ENCODE data around the gene SPINK9. TPM values are rescaled to one million over a fixed set of nuclear protein-coding genes. Genes with fewer than 3 reads are reported as not detected.

Gene SPINK9
- polyA plus RNA-seq, 6 donors from 2014 or later = not detected

DNA sequence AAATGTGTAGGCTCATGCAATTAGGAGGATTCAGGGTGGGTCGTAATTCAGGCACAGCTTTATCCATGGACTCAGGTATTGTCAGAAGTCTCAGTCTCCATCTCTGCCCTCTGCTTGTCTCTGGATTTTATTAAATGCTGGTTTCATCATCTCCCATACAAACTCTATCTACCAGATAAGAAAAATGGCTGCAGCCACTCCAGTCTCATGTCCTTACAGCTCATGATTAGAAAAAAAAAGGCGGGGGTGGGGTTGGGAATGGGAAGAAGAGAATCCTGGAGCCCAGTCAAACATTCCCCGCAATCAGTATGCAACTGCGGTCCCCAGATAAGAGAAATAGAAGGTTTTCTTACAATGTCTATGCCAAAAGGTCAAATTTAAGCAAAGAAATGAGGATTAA, 40.8 kb downstream of the SPINK9 start:
- peaks cover 16 to 23% of the 10 kb centered on the region in 2 donors for H3K36me3 Mint-ChIP-seq

DNA sequence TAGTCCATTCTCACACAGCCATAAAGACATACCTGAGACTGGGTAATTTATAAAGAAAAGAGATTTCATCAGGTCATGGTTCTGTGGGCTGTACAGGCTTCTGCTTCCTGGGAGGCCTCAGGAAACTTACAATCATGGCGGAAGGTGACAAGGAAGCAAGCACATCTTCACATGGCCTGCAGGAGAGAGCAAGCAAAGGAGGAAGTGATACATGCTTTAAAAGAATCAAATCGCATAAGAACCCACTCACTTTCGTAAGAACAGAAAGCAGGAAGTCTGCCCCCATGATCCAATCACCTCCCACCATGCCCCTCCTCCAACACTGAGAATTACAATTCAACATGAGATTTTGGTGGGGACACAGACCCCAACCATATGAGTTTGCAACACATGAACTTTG, 43.3 kb downstream of the SPINK9 start:
- Mint-ChIP-seq H3K27me3 (no peaks in the 10 kb centered on the region), H3K27ac (no peak overlapping the region), H3K9me3 (peaks cover 4 to 15% (median 6%) of the 10 kb centered on the region in 7 donors), H3K4me3 (peak overlapping the region in 1 of 8 donors; percentile 38), H3K4me1 (peaks cover 0 to 6% (median 4%) of the 10 kb centered on the region in 3 donors), H3K36me3 (peaks cover 10 to 14% of the 10 kb centered on the region in 2 donors)
- no peak for DNase-seq
- no peak for ATAC-seq (ENCODE audit: low read depth in 2 of 2)

More for the DNA sequence above, 40.8 kb downstream of the SPINK9 start:
- H3K4me1 Mint-ChIP-seq = no peaks in the 10 kb centered on the region
- no peak overlapping the region for H3K27ac Mint-ChIP-seq
- H3K27me3 Mint-ChIP-seq = no peaks in the 10 kb centered on the region
- peaks cover 4 to 15% (median 6%) of the 10 kb centered on the region in 7 donors for H3K9me3 Mint-ChIP-seq
- no peak for ATAC-seq (ENCODE audit: low read depth in 2 of 2)
- no peak overlapping the region for H3K4me3 Mint-ChIP-seq
- no peak for DNase-seq

DNA sequence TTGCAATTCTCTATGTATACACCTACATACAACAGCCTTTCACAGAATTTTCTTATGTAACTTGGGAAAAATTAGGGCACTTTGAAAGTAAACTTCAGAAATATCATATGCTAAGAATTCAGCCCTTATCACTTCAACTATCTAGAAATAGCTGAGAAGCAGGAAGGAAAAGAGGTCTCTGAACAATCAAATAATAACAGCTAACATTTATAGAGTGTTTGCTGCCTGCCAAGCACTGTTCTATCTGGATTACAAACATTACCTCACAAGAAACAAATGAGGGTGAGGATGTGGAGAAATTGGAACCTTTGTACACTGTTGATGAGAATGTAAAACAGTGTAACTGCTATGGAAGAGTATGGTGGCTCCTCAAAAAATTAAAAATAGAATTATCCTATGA, 44.0 kb downstream of the SPINK9 start:
- DNase-seq (no peak), ATAC-seq (ENCODE audit: low read depth in 2 of 2) (no peak)
- Mint-ChIP-seq H3K4me3 (no peak overlapping the region), H3K27me3 (no peaks in the 10 kb centered on the region), H3K36me3 (peaks cover 10 to 14% of the 10 kb centered on the region in 2 donors), H3K9me3 (peaks cover 4 to 15% (median 6%) of the 10 kb centered on the region in 7 donors), H3K4me1 (peaks cover 5 to 12% (median 7%) of the 10 kb centered on the region in 3 donors), H3K27ac (no peak overlapping the region)

DNA sequence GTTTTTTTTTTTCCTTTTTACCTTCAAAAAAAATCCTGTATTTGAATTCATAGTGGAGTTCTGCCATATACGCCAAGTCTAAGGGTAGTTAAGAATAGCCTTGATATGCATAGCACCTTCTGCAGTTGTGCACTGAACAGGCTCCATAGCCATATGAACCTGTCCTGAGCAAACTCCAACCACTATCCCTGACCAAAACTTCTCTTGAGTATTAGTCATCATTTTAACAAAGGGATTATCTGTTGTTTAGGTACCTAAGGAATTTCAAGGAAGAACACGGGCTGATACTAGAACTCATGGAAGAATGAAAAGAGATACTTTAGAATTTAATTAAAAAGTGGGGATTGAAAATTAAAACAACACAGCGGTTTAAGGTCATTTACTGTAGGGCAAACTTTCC, 46.5 kb downstream of the SPINK9 start:
- Mint-ChIP-seq H3K4me3 (peak overlapping the region in 1 of 8 donors; percentile 53), H3K9me3 (peaks cover 4 to 15% (median 6%) of the 10 kb centered on the region in 7 donors), H3K4me1 (peaks cover 27 to 37% (median 27%) of the 10 kb centered on the region in 3 donors), H3K36me3 (peaks cover 10 to 14% of the 10 kb centered on the region in 2 donors), H3K27ac (no peak overlapping the region), H3K27me3 (no peaks in the 10 kb centered on the region)
- ATAC-seq (ENCODE audit: low read depth in 2 of 2) (no peak), DNase-seq (no peak)

DNA sequence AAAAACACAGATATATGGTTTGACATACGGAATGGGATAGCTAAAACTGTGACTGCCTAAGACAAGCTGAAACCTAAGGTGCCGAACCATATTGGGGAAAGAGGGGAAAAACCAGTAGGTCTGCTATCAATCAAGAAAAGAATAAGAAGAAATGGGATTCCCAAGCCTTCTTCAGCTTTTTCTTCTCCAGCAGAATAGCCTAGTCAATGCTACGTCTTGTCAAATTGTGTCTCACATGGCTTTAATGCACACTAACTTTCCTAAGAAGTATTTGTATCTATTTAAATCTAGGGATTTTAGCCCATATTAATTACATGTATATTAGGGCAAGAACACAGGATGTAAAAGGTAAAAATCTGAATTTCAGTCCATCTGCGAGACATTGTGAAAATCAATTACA, 47.6 kb downstream of the SPINK9 start:
- Mint-ChIP-seq H3K36me3 (peaks cover 7 to 8% of the 10 kb centered on the region in 2 donors), H3K9me3 (peaks cover 4 to 11% (median 6%) of the 10 kb centered on the region in 7 donors), H3K4me3 (peak overlapping the region; percentile 77 to 98 (median 94)), H3K27me3 (no peaks in the 10 kb centered on the region), H3K27ac (peak overlapping the region; percentile 94 to 99 (median 99)), H3K4me1 (peaks cover 33 to 45% (median 37%) of the 10 kb centered on the region in 3 donors)
- DNase-seq (no peak), ATAC-seq (ENCODE audit: low read depth in 2 of 2) (no peak)

DNA sequence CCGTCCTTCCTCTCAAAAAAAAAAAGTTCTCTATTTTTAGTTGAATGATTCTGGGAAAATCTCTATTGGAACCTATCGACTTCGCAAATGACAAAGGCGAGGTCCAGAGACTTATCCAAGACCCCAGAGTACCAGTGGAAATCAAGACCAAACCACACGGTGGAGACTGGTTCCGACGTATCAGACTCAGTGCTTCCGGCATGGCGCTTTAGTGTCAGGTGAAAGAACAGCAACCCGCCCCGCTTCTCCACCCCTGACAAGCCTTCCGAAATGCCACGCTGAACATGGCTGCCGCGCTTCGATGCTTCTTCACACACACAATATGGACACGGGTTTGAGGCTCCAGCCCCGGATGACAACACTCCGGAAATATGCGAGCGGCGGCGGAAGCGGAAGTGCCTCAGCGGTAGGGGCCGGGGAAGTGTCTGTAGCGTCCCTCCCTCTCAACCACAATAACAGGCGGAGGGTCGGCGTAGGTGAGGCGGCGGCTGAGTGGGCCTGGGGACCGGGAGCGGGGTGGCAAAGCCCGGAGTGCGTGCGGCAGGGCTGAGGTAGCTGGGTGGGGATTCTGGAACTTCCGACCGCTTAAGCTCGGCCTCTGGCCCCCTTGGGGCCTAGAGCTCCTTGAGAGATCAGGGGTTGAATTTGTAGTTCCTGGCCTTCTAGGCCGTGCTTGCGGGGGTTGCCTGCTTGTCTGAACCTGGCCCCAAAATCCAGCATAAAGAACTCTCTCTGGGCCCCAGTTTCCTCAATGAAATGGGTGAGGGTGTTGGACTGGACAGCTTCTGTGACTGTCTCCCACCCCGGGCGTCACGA, 48.4 kb downstream of the SPINK9 start, which contains the start of gene FBXO38:
TSS of gene FBXO38 (plus strand) at position 395 of the 816 bp plus-strand sequence. CDS start 10,819 bp downstream, outside the sequence.
- DNase-seq (peak; percentile 97), ATAC-seq (ENCODE audit: low read depth in 2 of 2) (peak; percentile 92)
- Mint-ChIP-seq H3K4me3 (peak within 1 kb of the TSS; percentile 77 to 98 (median 94)), H3K9me3 (peaks cover 0 to 3% (median 0%) of the 10 kb centered on the region in 7 donors), H3K27me3 (no peaks in the 10 kb centered on the region), H3K4me1 (peaks cover 38 to 46% (median 41%) of the 10 kb centered on the region in 3 donors), H3K36me3 (no peaks in the 10 kb centered on the region), H3K27ac (peak within 1 kb of the TSS; percentile 94 to 99 (median 99))

DNA sequence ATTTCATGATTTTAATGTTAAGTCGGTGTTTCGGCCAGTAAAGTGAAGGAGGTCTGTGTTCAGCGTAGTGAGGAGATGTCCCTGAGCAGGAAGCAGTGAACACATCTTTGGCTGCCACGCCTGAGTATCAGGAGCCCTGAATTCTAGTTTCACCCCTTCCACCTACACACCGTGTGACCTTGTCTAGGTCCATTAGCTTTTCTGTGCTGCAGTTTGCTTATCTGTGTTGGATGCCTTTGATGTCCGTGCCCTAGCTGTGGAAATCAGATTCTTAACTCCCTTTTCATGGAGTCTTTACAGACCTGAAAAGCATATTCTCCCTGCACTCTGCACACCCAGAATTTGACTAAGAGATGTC, 49.0 kb downstream of the SPINK9 start:
- peaks cover 41 to 46% (median 44%) of the 10 kb centered on the region in 3 donors for H3K4me1 Mint-ChIP-seq
- DNase-seq (no peak), ATAC-seq (ENCODE audit: low read depth in 2 of 2) (peak; percentile 6 to 15)
- no peaks in the 10 kb centered on the region for H3K36me3 Mint-ChIP-seq
- H3K9me3 Mint-ChIP-seq = no peaks in the 10 kb centered on the region
- peak overlapping the region; percentile 77 to 98 (median 94) for H3K4me3 Mint-ChIP-seq
- H3K27ac Mint-ChIP-seq = peak overlapping the region; percentile 94 to 99 (median 99)
- no peaks in the 10 kb centered on the region for H3K27me3 Mint-ChIP-seq

DNA sequence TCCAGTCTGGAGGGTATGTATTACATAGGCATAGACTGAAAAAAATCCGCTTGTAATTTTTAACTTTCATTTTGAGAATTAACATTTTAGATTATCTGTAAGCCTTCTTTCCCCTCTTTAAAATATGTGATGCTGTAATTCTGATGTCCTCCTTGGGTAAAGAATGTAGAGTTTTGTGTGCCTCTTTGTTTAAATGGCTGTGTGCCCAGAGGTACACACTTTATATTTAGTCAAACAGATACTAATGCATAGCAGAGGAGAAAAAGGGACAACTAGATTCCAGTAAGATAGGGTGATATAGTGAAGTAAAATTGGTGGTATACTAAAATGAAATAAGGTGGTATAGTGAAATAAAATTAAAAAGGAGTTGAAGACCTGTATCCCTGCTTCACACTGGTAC, 49.7 kb downstream of the SPINK9 start:
- Mint-ChIP-seq H3K4me3 (peak overlapping the region; percentile 70 to 98 (median 92)), H3K27me3 (no peaks in the 10 kb centered on the region), H3K9me3 (no peaks in the 10 kb centered on the region), H3K27ac (peak overlapping the region in 5 of 6 donors; percentile 75 to 99 (median 99)), H3K4me1 (peaks cover 41 to 48% (median 44%) of the 10 kb centered on the region in 3 donors), H3K36me3 (no peaks in the 10 kb centered on the region)
- ATAC-seq (ENCODE audit: low read depth in 2 of 2) = no peak
- no peak for DNase-seq

DNA sequence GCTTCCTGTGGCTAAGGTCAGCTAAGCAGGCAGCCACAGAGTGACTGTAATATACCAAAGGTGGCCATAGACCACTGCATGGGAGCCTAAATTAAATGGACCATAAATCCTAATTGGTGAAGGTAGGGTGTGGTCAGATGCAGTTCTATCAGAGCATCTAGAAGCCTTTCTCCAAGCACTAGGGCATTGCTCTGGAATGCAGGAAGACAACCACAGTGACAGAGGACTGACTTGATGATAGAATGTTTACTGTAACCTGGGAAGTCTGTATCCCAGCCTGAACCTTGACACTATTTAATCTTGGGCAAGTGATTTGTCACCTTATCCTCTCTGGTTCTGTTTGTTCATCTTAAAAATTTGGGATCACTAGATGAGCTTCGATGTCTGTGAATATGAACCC, 50.7 kb downstream of the SPINK9 start:
- ATAC-seq (ENCODE audit: low read depth in 2 of 2) (no peak), DNase-seq (no peak)
- Mint-ChIP-seq H3K4me1 (peaks cover 47 to 55% (median 51%) of the 10 kb centered on the region in 3 donors), H3K9me3 (no peaks in the 10 kb centered on the region), H3K4me3 (peak overlapping the region in 4 of 8 donors; percentile 45 to 98 (median 86)), H3K27ac (peak overlapping the region in 2 of 6 donors; percentile 82 to 94), H3K27me3 (no peaks in the 10 kb centered on the region), H3K36me3 (no peaks in the 10 kb centered on the region)

DNA sequence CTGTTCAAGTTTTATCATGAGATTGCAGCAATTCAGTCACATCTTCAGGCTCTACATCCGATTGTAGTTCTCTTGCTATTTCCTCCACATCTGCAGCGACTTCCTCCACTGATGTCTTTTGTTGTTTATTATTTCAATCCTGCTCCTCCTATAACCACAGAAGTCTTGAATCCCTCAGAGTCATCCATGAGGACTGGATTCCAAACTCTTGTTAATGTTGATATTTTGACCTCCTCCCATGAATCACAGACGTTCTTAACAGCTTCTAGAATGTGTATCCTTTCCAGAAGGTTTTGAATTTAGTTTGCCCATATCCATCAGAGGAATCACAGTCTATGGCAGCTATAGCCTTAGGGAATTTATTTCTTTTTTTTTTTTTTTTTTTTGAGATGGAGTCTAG, 52.0 kb downstream of the SPINK9 start:
- Mint-ChIP-seq H3K9me3 (no peaks in the 10 kb centered on the region), H3K27ac (peak overlapping the region in 2 of 6 donors; percentile 31 to 57), H3K27me3 (no peaks in the 10 kb centered on the region), H3K36me3 (no peaks in the 10 kb centered on the region), H3K4me3 (peak overlapping the region in 1 of 8 donors; percentile 95), H3K4me1 (peaks cover 55 to 64% (median 60%) of the 10 kb centered on the region in 3 donors)
- ATAC-seq (ENCODE audit: low read depth in 2 of 2) (no peak), DNase-seq (no peak)

DNA sequence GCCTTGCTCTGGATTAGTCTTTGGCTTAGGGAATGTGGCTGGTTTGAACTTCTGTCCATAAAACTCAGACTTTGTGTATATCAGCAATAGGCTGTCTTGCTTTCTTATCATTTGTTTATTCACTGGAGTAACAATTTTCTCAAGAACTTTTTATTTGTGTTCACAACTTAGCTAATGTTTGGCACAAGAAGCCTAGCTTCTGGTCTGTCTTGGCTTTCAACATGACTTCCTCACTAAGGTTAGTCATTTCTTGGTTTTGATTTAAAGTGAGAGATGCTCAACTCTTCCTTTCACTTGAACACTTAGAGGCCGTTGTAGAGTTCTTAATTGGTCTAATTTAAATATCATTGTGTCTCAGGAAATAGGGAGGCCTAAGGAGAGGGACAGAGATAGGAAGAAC, 53.3 kb downstream of the SPINK9 start:
- Mint-ChIP-seq H3K9me3 (no peaks in the 10 kb centered on the region), H3K27ac (peak overlapping the region in 1 of 6 donors; percentile 35), H3K36me3 (no peaks in the 10 kb centered on the region), H3K4me3 (peak overlapping the region in 1 of 8 donors; percentile 34), H3K4me1 (peaks cover 62 to 70% (median 67%) of the 10 kb centered on the region in 3 donors), H3K27me3 (no peaks in the 10 kb centered on the region)
- no peak for DNase-seq
- no peak for ATAC-seq (ENCODE audit: low read depth in 2 of 2)
